NCI-H2171 (cell line): ENCODE results near the gene MOB2.
A peak's percentile ranks its signal among the peaks of the same experiment; 100 is the strongest.
"Not testable (repeated sequence)": the region's sequence is repeated elsewhere in the genome, so short reads cannot be mapped to it uniquely, and the experiment has no call there.

Experiments
- DNase-seq: peaks from one replicate; lab custom pipeline; 2025; lab: John Stamatoyannopoulos, UW

MOB2 gene

GRCh38 chr11:1518301-1518700, 31.7 kb upstream of the MOB2 start:
- no peak for DNase-seq

DNA sequence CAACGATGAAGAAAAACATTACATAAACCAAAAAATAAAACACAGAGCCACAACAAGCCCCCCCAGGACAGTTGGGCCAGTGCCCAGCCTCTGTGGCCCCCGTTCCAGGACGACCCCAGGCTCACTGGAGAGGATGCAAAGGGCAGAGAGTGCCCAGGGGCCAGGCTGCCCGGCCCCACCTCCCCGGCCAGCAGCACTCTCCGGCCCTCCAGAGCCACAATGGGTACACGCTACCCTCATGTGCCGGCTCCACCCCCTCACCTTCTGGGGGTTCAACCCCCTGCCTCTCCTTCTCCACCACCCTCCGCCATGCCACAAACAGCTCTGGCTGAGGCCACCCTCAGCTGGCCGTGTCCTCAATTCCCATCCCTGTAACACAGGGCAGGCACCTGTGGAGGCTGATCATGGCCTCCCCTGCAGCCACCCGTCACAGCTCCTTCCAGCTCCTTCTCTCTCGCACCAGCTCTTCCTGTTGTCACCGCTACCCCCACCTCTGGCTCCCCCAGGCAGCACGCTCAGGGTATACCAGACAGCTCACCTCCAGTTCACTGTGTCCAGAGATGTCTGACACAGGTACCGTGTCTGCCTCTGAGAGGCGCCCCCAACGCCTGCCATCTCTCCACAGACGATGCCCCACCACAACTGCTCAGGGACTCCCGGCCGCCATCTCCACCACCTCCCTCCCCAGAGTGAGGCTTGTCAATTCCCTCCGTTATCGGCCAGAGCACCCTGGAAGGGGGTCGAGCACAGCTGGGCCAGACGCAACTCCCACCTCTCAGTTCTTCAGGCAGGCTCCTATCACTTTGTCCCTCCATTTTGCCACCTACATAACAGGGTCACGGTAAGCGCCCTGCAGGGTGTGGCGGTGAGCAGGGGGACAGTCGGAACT, 30.8 kb upstream of the MOB2 start:
- DNase-seq: no peak

- no peak for DNase-seq
Measured at GRCh38 chr11:1516273-1517067, 29.9 kb upstream of the MOB2 start.

GRCh38 chr11:1515082-1516060, 28.8 kb upstream of the MOB2 start:
- DNase-seq: peak; percentile 10

- DNase-seq: no peak
Measured at GRCh38 chr11:1514336-1515061, 27.9 kb upstream of the MOB2 start.

GRCh38 chr11:1513326-1514296, 27.0 kb upstream of the MOB2 start:
- no peak for DNase-seq

DNA sequence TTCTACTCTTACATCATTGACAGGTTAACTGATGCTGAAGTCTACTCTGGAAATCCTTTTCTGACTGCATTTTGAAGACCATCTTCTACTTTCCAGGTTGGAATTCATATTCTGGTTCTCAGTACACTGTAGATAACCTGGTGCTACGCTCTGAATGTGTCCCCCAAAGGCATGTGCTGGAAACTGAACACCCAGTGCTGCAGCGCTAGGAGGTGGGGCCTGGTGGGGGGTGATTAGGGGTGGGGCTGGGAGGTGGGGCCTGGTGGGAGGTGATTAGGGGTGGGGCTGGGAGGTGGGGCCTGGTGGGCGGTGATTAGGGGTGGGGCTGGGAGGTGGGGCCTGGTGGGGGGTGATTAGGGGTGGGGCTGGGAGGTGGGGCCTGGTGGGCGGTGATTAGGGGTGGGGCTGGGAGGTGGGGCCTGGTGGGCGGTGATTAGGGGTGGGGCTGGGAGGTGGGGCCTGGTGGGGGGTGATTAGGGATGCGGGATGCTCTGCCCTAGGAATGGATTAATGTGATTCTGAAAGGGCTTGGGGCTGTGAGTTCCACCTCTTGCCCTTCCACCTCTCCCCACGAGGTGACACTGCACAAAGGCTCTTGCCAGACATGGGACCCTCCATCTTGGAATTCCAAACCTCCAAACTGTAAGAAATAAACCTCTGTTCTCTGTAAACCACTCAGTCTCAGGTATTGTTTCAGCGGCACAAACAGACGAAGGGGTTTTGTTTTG, 26.1 kb upstream of the MOB2 start:
- not testable (repeated sequence) for DNase-seq

- DNase-seq: no peak
Measured at GRCh38 chr11:1511937-1512496, 25.4 kb upstream of the MOB2 start.

- no peak for DNase-seq
Measured at GRCh38 chr11:1510928-1511327, 24.3 kb upstream of the MOB2 start.

DNA sequence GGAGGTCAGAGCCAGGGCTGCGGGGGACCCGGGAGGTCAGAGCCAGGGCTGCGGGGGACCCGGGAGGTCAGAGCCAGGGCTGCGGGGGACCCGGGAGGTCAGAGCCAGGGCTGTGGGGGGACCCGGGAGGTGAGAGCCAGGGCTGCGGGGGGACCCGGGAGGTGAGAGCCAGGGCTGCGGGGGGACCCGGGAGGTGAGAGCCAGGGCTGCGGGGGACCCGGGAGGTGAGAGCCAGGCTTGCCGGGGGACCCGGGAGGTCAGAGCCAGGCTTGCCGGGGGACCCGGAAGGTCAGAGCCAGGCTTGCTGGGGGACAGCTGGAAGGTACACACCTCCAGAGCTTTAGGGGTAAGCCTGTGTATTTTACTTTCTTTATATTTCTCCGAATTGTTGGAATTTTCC, 23.8 kb upstream of the MOB2 start:
- DNase-seq: not testable (repeated sequence)

- DNase-seq: no peak
Measured at GRCh38 chr11:1509626-1510255, 23.2 kb upstream of the MOB2 start.

GRCh38 chr11:1508986-1509385, 22.4 kb upstream of the MOB2 start:
- no peak for DNase-seq

DNA sequence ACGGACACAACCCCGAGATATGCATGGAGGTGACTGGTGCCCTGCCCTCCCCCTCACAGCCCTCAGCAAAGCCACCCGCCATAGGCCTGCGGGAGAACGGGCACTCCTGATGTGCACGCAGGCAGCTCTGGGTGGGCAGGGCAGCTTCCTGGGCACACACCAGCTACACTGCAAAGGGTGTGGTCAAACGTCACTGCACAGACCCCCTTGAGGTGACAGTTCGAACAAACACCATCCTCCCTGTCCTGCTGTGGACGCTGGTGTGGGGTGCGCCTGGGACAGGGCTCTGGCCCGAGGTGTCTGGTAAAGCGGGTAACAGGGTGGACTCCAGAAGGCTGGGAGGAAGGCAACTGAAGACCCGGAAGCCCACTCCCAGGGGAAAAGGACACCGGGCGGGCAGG, 21.9 kb upstream of the MOB2 start:
- no peak for DNase-seq

DNA sequence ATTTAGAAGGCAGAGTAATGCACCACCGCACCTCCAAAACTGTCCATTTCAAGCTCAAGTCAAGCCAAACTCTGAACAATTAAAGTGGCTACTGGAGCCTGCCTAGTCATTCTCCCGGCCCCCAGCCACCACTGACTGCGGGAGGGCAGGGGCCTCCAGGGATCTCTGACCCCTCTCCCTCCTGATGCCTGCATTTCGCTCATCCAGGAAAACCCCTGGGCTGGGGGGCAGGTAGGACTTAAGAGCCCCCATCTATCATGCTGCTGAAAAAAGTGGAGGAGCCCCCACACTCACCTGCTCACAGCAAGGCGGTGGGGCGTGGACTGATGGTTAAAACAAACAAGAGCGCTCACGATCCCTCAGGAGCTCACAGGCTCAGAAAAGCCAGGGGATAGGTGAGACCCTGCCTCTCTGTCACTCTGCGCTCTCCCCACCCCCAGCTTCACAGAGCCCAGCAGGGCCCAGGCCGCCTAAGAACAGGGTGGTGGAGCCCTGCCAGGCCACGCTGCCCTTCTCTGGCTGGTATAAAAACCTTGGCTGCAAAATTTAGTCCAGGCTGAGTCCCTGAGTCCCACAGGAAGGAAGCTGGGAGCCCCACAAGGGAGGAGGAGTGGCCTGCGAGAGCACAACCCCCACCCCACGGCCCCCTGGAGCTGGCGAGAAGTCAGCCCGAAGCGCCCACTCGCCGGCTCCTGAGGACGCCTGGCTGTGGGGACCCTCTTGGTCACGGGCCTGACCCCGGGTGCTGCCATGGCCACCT, 21.0 kb upstream of the MOB2 start:
- DNase-seq: no peak

GRCh38 chr11:1506981-1507380, 20.4 kb upstream of the MOB2 start:
- DNase-seq: no peak

- DNase-seq: no peak
Measured at GRCh38 chr11:1505480-1505879, 18.9 kb upstream of the MOB2 start.

DNA sequence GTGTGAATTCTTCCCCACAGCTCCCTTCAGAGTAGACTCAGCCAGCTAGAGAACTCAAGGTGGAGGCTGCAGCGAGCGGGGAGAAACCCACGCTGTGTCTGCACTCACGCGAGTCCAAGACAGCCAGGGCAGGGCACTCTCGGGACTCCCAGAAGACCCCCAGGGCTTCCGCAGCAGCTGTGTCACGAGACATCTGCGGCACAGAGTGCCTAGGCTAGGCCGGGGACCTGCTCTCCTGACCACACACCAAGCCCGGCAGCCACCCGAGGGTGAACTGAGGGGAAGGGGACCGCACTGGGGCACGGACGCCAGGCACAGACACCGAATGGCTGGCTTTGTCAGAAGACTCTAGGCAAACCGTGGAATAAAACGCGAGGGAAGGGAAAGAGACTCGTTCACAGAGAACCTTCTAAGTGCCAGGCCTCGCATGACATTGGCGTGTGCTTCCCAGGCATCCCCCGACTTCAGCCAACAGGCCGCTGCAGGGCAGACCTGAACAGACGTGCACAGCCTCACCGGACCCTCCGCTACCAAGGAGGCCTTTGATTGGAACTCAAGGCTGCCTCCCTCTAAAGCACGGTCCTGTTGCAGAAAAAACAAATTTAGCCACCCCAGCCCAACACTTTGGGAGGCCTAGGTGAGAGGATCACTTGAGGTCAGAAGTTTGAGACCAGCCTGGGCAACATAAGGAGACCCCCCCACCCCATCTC, 18.2 kb upstream of the MOB2 start:
- no peak for DNase-seq
